Naive thymus-derived CD8-positive, alpha-beta T cell (primary cell): ENCODE data around the gene CNIH2. TPM values are rescaled to one million over a fixed set of nuclear protein-coding genes. Genes with fewer than 3 reads are reported as not detected.
"Not testable (repeated sequence)": the region's sequence is repeated elsewhere in the genome, so short reads cannot be mapped to it uniquely, and the experiment has no call there.

Experiments used
- ATAC-seq, 2 donors: fragments of 150-1000 bp; cut with Tn5 transposase in 1 of 2; sonication (Bioruptor Pico), chemical (Tn5 transposase) in 1 of 2; 1 replicate in 1 of 2; 2 replicates in 1 of 2; pipeline ENCODE4 v1.10.0; 2021; ENCODE audit warnings: mild to moderate bottlenecking in 2 of 2, moderate library complexity in 2 of 2
- POLR2A ChIA-PET: fragments of 350-600 bp; sonication (Branson Sonifier 250); formaldehyde crosslinking; loops from one replicate; lab custom pipeline; 2021; ENCODE audit warnings: antibody characterized with exemption; lab: Charles Lee
- DNase-seq, 10 donors: peaks; one replicate each; pipeline versions ENCODE4 v3.0.0 to v3.0.0-alpha.2; 2020 to 2022
- H3K27ac Mint-ChIP-seq, 10 donors: one replicate each; pipeline ENCODE4 v1.8.0; 2020 to 2022; ENCODE audit warnings: mild to moderate bottlenecking in 10 of 10, mixed read lengths in 10 of 10, moderate library complexity in 4 of 10, inconsistent platforms in 1 of 10
- H3K27me3 Mint-ChIP-seq, 5 donors: one replicate each; pipeline ENCODE4 v1.8.0; 2021 to 2022; ENCODE audit warnings: mixed read lengths in 5 of 5
- H3K36me3 Mint-ChIP-seq, 3 donors: one replicate each; pipeline ENCODE4 v1.8.0; 2020 to 2022; ENCODE audit warnings: mixed read lengths in 3 of 3, mild to moderate bottlenecking in 2 of 3, inconsistent platforms in 1 of 3
- H3K4me1 Mint-ChIP-seq, 4 donors: one replicate each; pipeline ENCODE4 v1.8.0; 2021 to 2022; ENCODE audit warnings: mixed read lengths in 4 of 4
- H3K4me3 Mint-ChIP-seq, 10 donors: one replicate each; pipeline ENCODE4 v1.8.0; 2020 to 2022; ENCODE audit warnings: mild to moderate bottlenecking in 10 of 10, mixed read lengths in 10 of 10, moderate library complexity in 6 of 10, inconsistent platforms in 1 of 10
- H3K9me3 Mint-ChIP-seq, 9 donors: one replicate each; pipeline ENCODE4 v1.8.0; 2020 to 2022; ENCODE audit warnings: mixed read lengths in 9 of 9, mild to moderate bottlenecking in 3 of 9, inconsistent platforms in 1 of 9, moderate library complexity in 1 of 9
- polyA plus RNA-seq, 3 donors: library from polyadenylated mRNA; unstranded; fragments of 300-500 nt; fragmentation: Illumina TruSeq; gene quantifications; one replicate each; pipeline ENCODE4 v1.2.3, GENCODE V29; 2021
- total RNA-seq, 8 experiments: library from RNA in 2 of 8; stranded (reverse) in 2 of 8; gene quantifications; one replicate each; pipeline ENCODE4 v1.2.3 and lab custom pipeline; 2021 to 2026

CNIH2 gene
- total and polyA plus RNA-seq, 5 experiments from 2014 or later: 1.1 to 2.8 TPM; not detected in 3

- H3K9me3 Mint-ChIP-seq: no peaks in the 10 kb centered on the region
- peak overlapping the region in 9 of 10 donors; percentile 31 to 77 (median 46) for H3K27ac Mint-ChIP-seq
- ATAC-seq: no peak
- POLR2A ChIA-PET: interaction anchor here (1.6 to 2.0 kb wide), 2 partner anchors 11 to 27 kb away, joined by 5 to 6 read pairs; no protein-coding TSS in a partner anchor
- H3K4me1 Mint-ChIP-seq: peaks cover 4 to 19% (median 12%) of the 10 kb centered on the region in 4 donors
- peaks cover 0 to 90% (median 2%) of the 10 kb centered on the region in 3 donors for H3K36me3 Mint-ChIP-seq
- no peaks in the 10 kb centered on the region for H3K27me3 Mint-ChIP-seq
- DNase-seq: no peak
- no peak overlapping the region for H3K4me3 Mint-ChIP-seq
Measured at GRCh38 chr11:66239998-66240780, 37.8 kb upstream of the CNIH2 start.

DNA sequence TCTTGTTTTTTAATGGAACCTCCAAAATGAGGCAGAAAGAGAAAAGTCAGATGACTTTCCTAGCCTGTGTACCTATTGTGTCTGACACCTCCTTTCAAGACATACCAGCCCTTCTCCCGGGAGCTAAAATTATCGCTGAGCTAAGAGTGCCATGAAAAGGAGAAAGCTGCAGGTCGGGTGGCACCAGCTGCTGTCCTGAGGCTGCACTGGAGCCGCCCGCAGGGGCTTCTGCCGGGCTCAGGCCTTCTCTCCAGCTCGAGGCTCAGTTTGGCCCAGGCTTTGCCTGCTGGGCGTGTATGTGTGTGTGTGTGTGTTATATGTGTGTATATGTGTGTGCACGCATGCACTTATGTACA is 37.2 kb upstream of the CNIH2 start:
- H3K36me3 Mint-ChIP-seq: peaks cover 0 to 84% (median 2%) of the 10 kb centered on the region in 3 donors
- ATAC-seq: no peak

DNA sequence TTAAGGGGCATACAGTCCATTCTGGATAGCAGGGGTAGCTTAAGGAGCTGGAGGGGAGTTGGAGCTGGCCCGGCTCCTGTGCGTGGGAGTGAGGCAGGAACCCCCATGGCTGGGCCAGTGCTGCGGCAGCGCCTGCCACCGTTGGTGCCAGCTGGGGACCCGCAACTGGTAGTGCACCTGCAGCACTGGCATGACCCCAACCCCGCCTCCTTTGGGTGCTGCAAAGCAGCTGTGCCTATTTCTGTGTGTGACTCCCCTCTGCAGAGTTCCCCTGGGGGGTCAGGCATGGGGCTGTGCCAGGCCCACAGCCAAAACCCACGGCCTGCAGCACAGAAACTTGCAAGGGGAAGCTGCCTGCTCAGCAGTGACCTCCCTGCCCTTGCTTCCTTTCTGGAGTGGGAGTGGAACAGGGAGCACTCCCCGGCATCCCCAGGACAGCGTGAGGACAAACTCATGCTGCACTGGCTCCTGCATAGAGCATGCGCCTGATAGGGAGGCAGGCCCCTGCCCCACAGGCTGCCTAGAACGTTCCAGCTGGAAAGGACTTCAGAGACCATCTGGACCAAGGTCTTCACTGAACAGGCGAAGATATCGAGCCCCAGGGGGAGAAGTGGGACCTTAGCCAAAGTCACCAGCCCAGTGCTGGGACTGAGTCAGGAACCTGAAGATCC is 35.7 kb upstream of the CNIH2 start:
- DNase-seq (no peak), ATAC-seq (no peak)
- no peak overlapping the region for H3K4me3 Mint-ChIP-seq
- no peaks in the 10 kb centered on the region for H3K9me3 Mint-ChIP-seq
- POLR2A ChIA-PET: interaction anchor here (1.6 to 2.0 kb wide), 3 partner anchors 9 to 25 kb away, joined by 4 to 6 read pairs (median 5); no protein-coding TSS in a partner anchor
- peaks cover 6 to 25% (median 12%) of the 10 kb centered on the region in 4 donors for H3K4me1 Mint-ChIP-seq
- peak overlapping the region in 7 of 10 donors; percentile 43 to 88 (median 63) for H3K27ac Mint-ChIP-seq
- no peaks in the 10 kb centered on the region for H3K27me3 Mint-ChIP-seq
- H3K36me3 Mint-ChIP-seq: peaks cover 0 to 79% (median 2%) of the 10 kb centered on the region in 3 donors

More for the DNA sequence above, 37.2 kb upstream of the CNIH2 start:
- peak overlapping the region in 7 of 10 donors; percentile 13 to 73 (median 41) for H3K27ac Mint-ChIP-seq
- no peaks in the 10 kb centered on the region for H3K9me3 Mint-ChIP-seq
- H3K27me3 Mint-ChIP-seq: no peaks in the 10 kb centered on the region
- POLR2A ChIA-PET: interaction anchor here (1.6 to 2.0 kb wide), 3 partner anchors 11 to 27 kb away, joined by 4 to 6 read pairs (median 5); no protein-coding TSS in a partner anchor
- no peak for DNase-seq
- peaks cover 4 to 19% (median 12%) of the 10 kb centered on the region in 4 donors for H3K4me1 Mint-ChIP-seq
- no peak overlapping the region for H3K4me3 Mint-ChIP-seq

GRCh38 chr11:66243782-66244535 is 34.0 kb upstream of the CNIH2 start:
- peak overlapping the region in 9 of 10 donors; percentile 15 to 88 (median 60) for H3K27ac Mint-ChIP-seq
- no peaks in the 10 kb centered on the region for H3K9me3 Mint-ChIP-seq
- H3K4me3 Mint-ChIP-seq: peak overlapping the region in 1 of 10 donors; percentile 22
- POLR2A ChIA-PET: no interaction called here
- DNase-seq (no peak), ATAC-seq (peak in 1 of 2 donors; percentile 33)
- peaks cover 7 to 31% (median 10%) of the 10 kb centered on the region in 4 donors for H3K4me1 Mint-ChIP-seq
- peaks cover 0 to 69% (median 0%) of the 10 kb centered on the region in 3 donors for H3K36me3 Mint-ChIP-seq
- no peaks in the 10 kb centered on the region for H3K27me3 Mint-ChIP-seq

DNA sequence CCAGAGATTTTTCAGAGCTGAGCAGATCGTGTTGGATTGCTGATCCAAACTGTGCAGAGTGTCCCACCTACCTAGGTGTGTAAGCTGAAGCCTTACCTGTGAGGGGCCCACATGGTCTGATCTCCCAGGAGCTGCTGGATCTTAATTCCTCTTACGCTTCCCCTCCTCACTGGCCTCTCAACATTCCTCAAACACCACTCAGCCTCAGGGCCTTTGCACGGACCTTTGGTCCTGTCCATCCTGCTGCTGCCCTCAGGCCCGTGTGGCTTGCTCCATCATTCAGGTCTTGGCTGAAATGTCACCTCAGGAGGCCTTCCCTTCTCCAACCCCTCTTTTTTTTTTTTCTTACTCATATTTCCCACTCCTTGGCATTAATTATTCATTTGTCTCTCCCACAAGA is 30.7 kb upstream of the CNIH2 start:
- POLR2A ChIA-PET: interaction anchor here (0.6 to 0.7 kb wide), 2 partner anchors 715 to 1066 kb away, joined by 3 to 4 read pairs; no protein-coding TSS in a partner anchor
- Mint-ChIP-seq H3K36me3 (peaks cover 0 to 60% (median 0%) of the 10 kb centered on the region in 3 donors), H3K27me3 (no peaks in the 10 kb centered on the region)

GRCh38 chr11:66247801-66248200 is 30.2 kb upstream of the CNIH2 start:
- peak overlapping the region in 7 of 10 donors; percentile 18 to 69 (median 49) for H3K27ac Mint-ChIP-seq
- no peak for ATAC-seq
- no peaks in the 10 kb centered on the region for H3K9me3 Mint-ChIP-seq
- H3K4me1 Mint-ChIP-seq: peaks cover 4 to 39% (median 16%) of the 10 kb centered on the region in 4 donors
- peaks cover 0 to 56% (median 0%) of the 10 kb centered on the region in 3 donors for H3K36me3 Mint-ChIP-seq
- DNase-seq: no peak
- H3K27me3 Mint-ChIP-seq: no peaks in the 10 kb centered on the region
- H3K4me3 Mint-ChIP-seq: peak overlapping the region in 1 of 10 donors; percentile 14
- POLR2A ChIA-PET: interaction anchor here (0.7 kb wide), 1 partner anchor 1067 kb away, joined by 3 read pairs; no protein-coding TSS in a partner anchor

More for the DNA sequence above, 30.7 kb upstream of the CNIH2 start:
- no peak overlapping the region for H3K4me3 Mint-ChIP-seq
- no peak for ATAC-seq
- H3K27ac Mint-ChIP-seq: peak overlapping the region in 8 of 10 donors; percentile 17 to 69 (median 49)
- no peak for DNase-seq
- H3K4me1 Mint-ChIP-seq: peaks cover 6 to 39% (median 16%) of the 10 kb centered on the region in 4 donors
- no peaks in the 10 kb centered on the region for H3K9me3 Mint-ChIP-seq

DNA sequence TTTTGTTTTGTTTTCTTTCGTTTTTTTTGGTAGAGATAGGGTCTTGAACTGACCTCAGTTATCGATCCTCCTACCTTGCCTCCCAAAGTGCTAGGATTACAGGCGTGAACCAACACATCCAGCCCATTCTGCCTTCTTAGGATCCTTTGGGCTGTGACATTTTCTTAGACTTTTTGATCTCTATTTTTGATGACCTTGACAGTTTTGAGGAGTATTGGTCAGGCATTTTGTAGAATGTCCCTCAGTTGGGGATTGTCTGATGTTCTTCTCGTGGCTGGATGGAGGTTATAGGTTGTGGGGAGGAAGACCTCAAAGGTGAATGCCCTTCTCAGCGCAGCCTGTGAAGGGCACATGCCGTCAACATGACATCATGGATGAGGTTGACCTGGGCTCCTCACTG is 29.1 kb upstream of the CNIH2 start:
- peaks cover 0 to 50% (median 0%) of the 10 kb centered on the region in 3 donors for H3K36me3 Mint-ChIP-seq
- no peaks in the 10 kb centered on the region for H3K27me3 Mint-ChIP-seq
- peak overlapping the region in 7 of 10 donors; percentile 3 to 70 (median 62) for H3K27ac Mint-ChIP-seq
- POLR2A ChIA-PET: no interaction called here
- ATAC-seq (no peak), DNase-seq (no peak)
- H3K4me1 Mint-ChIP-seq: peaks cover 4 to 32% (median 19%) of the 10 kb centered on the region in 4 donors
- H3K9me3 Mint-ChIP-seq: no peaks in the 10 kb centered on the region
- peak overlapping the region in 1 of 10 donors; percentile 11 for H3K4me3 Mint-ChIP-seq

- Mint-ChIP-seq H3K27me3 (no peaks in the 10 kb centered on the region), H3K36me3 (peaks cover 0 to 33% (median 0%) of the 10 kb centered on the region in 3 donors), H3K4me1 (peaks cover 16 to 32% (median 27%) of the 10 kb centered on the region in 4 donors), H3K9me3 (no peaks in the 10 kb centered on the region), H3K27ac (peak overlapping the region in 7 of 10 donors; percentile 1 to 91 (median 66)), H3K4me3 (peak overlapping the region in 1 of 10 donors; percentile 48)
- POLR2A ChIA-PET: interaction anchor here (0.8 to 2.3 kb wide), 3 partner anchors 11 to 33 kb away, joined by 3 to 6 read pairs (median 5); no protein-coding TSS in a partner anchor
- ATAC-seq: no peak
- no peak for DNase-seq
Measured at GRCh38 chr11:66251809-66252208, 26.2 kb upstream of the CNIH2 start.

- H3K4me3 Mint-ChIP-seq: peak overlapping the region in 2 of 10 donors; percentile 32 to 43
- POLR2A ChIA-PET: interaction anchor here (0.7 kb wide), 2 partner anchors 31 to 94 kb away, joined by 3 to 4 read pairs; no protein-coding TSS in a partner anchor
Measured at GRCh38 chr11:66253081-66253480, 24.9 kb upstream of the CNIH2 start.

GRCh38 chr11:66258473-66258893 is 19.5 kb upstream of the CNIH2 start:
- POLR2A ChIA-PET: interaction anchor here (0.6 to 4.3 kb wide), 3 partner anchors 33 to 1440 kb away, joined by 3 to 33 read pairs (median 4); no protein-coding TSS in a partner anchor
- ATAC-seq: peak in 1 of 2 donors; percentile 1
- Mint-ChIP-seq H3K4me1 (peaks cover 19 to 40% (median 32%) of the 10 kb centered on the region in 4 donors), H3K36me3 (peaks cover 0 to 36% (median 5%) of the 10 kb centered on the region in 3 donors), H3K27me3 (peaks cover 0 to 3% (median 0%) of the 10 kb centered on the region in 5 donors), H3K4me3 (peak overlapping the region; percentile 53 to 99 (median 92)), H3K9me3 (no peaks in the 10 kb centered on the region), H3K27ac (peak overlapping the region; percentile 46 to 100 (median 92))
- DNase-seq: no peak

More at GRCh38 chr11:66253081-66253480, 24.9 kb upstream of the CNIH2 start:
- peaks cover 19 to 30% (median 27%) of the 10 kb centered on the region in 4 donors for H3K4me1 Mint-ChIP-seq
- peaks cover 0 to 23% (median 0%) of the 10 kb centered on the region in 3 donors for H3K36me3 Mint-ChIP-seq
- DNase-seq, ATAC-seq, H3K9me3 Mint-ChIP-seq, H3K27me3 Mint-ChIP-seq: not testable (repeated sequence)
- H3K27ac Mint-ChIP-seq: peak overlapping the region; percentile 22 to 89 (median 79)

- H3K27me3 Mint-ChIP-seq: peaks cover 0 to 3% (median 0%) of the 10 kb centered on the region in 5 donors
- H3K27ac Mint-ChIP-seq: peak overlapping the region; percentile 19 to 100 (median 83)
- ATAC-seq (no peak), DNase-seq (no peak)
- peaks cover 17 to 38% (median 32%) of the 10 kb centered on the region in 4 donors for H3K4me1 Mint-ChIP-seq
- peak overlapping the region in 8 of 10 donors; percentile 23 to 99 (median 56) for H3K4me3 Mint-ChIP-seq
- POLR2A ChIA-PET: interaction anchor here (0.6 to 4.3 kb wide), 4 partner anchors 18 to 1441 kb away, joined by 3 to 33 read pairs (median 4); no protein-coding TSS in a partner anchor
- peaks cover 0 to 35% (median 5%) of the 10 kb centered on the region in 3 donors for H3K36me3 Mint-ChIP-seq
- H3K9me3 Mint-ChIP-seq: no peaks in the 10 kb centered on the region
Measured at GRCh38 chr11:66259225-66259624, 18.8 kb upstream of the CNIH2 start.
